ENCODE results near the gene ZNRF3.

GRCh38 chr22:28992565-28993356 is 109.4 kb downstream of the ZNRF3 start:
- TF ChIP-seq CTCF (IDR thresholded peaks at IDR 0.05) (no peak), POLR2A (IDR thresholded peaks at IDR 0.05) (no peak)

Data from body of pancreas (tissue), 4 donors.